Ramos (cell line): ENCODE results near the gene HNF1B.

Experiments used
- in situ Hi-C: fragments of 300-500 bp; cut with MboI; formaldehyde crosslinking; loops from one replicate; pipeline ENCODE4 v1.14.3; 2022; ENCODE audit warnings: low sequenced_read_pairs; ENCODE audit not compliant: unreplicated experiment

HNF1B gene

DNA sequence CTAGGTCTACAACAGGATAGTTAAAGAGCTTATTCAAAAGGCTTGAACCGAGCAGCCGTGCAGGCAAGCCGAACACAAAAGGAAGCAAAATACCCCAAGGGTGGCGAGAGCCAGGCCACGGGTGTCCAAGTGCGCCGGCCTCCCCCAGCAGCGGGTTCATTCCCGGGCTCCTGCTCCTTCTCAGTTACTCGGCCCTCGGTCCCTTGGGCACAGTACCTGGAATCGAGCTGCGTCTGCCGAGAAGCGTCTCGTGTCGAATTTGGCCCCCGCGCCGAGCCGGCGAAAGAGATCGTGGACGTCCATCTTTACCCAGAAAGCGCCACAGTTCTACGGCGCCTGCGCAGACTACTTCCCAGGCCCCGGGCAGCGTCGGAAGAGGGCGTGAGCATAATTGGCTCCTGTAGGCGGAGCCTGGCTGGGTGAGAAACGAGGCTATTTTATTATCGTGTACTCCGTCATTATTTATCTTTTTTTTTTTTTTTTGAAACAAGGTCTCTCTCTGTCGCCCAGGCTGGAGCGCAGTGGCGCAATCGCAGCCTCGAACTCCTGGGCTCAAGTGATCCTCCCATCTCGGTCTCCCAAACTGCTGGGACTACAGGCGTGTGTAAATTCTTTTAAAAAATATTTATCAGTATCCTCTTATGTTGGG, 101.6 kb downstream of the HNF1B start, which contains the start of gene DDX52:
DDX52 (minus strand) TSS at position 329 of the 649 bp plus-strand sequence; CDS start at position 303, 26 bp downstream.
- in situ Hi-C loops: no loop called here

DNA sequence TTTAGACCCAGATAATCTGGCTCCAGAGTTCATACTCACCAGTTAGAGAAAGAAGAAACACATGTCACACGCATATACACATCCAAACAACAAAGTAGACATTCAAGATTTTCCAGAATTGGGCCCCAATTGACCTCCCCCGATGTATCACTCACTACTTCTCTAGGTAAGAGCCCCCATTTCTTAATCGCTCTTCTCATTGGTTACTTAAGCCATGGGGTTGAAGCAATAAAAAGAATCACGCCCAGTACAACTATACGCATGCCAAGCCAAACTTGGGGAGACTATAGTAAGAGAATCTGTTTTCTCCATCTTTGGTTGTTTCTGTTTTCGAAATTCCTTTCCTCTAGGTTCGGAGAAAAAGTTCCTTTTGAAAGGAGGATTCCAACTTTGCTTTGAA, 102.2 kb downstream of the HNF1B start:
- in situ Hi-C loops: no loop called here

DNA sequence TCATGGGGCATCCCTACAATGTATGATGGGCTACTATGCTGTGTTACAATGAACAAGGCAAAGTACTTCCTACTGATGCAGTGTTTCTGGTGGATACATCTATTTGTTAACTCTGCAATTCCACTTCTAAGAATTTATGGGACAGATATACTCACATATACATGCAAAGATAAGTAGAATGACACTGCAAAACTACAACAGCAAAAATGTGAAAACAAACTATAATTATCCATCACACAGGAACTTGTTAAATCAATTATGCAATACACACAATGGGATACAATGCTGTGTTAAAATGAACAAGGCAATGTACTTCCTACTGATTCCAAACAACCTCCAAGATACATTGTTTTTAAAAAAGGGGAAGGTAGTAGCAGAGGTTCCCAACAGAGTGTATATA, 104.8 kb downstream of the HNF1B start:
- in situ Hi-C loops: no loop called here

DNA sequence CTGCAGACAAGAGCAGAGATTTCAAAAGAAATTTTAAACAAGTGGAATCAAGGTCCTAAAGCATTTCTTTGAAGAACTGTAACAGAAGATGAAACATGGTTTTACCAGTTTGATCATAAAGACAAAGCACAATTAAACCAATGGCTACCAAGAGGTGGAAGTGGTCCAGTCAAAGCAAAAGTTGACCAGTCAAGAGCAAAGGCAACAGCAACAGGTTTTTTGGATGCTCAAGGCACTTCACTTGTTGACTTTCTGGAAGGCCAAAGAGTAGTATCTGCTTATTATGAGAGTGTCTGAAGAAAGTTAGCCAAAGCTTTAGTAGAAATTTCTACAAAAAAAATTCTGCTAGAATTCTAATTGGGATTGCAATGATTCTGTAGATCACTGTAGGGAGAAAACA, 106.9 kb downstream of the HNF1B start:
- in situ Hi-C loops: no loop called here
